NCI-H1417 treated with DMSO at 0.1 percent for 48 hours (cell line): Measurements from ENCODE around the gene PTAFR.
"Not testable (repeated sequence)": the region's sequence is repeated elsewhere in the genome, so short reads cannot be mapped to it uniquely, and the experiment has no call there.

Experiments
- DNase-seq: peaks from one replicate; lab custom pipeline; 2025; lab: John Stamatoyannopoulos, UW

PTAFR gene

GRCh38 chr1:28144203-28145135, 32.0 kb downstream of the PTAFR start:
- no peak for DNase-seq

GRCh38 chr1:28143496-28144202, 32.8 kb downstream of the PTAFR start:
- DNase-seq = no peak

DNA sequence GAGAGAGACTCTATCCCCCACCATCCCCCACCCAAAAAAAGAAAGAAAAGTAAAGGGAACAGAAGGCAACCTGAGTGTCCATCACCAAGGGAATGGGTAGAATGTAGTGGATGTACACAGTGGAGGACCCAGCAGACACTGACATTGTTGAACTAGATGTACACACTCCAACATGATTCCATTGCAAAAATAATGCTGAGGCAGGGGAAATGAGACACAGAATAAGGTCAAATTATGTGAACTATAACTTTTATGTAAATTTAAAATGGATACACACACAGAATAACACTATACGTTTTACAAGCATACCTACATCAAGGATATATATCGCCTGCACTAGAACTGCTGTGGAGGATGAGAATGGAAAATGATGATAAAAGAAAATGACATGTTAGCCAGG, 34.8 kb downstream of the PTAFR start:
- no peak for DNase-seq

GRCh38 chr1:28139866-28140265, 36.6 kb downstream of the PTAFR start:
- DNase-seq = not testable (repeated sequence)

DNA sequence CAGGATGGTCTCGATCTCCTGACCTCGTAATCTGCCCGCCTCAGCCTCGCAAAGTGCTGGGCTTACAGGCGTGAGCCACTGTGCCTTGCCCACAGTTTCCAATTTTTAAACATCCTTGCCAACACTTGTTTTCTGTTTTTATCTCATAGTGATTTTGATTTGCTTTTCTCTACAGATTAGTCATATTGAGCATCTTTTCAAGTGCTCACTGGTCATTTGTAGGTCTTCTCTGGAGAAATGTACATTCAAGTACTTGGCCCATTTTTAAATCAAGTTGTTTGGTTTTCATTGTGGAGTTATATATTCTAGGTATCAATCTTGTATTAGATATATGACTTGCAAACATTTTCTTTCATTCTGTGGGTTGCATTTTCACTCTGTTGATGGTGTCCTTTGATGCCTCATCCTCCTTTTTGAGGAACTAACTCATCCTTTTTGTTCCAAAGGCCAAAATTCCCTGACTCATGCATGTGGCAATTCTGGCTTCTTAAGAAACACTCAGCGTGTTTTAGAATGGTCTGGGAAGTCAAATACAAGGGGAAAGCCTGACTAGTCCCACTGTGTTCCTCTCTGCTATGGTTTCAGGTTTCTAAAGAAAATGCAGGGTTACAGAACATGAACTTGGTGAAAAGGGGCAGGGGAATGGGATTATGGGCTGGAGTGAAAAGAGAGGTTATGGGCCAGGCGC, 37.3 kb downstream of the PTAFR start:
- no peak for DNase-seq

DNA sequence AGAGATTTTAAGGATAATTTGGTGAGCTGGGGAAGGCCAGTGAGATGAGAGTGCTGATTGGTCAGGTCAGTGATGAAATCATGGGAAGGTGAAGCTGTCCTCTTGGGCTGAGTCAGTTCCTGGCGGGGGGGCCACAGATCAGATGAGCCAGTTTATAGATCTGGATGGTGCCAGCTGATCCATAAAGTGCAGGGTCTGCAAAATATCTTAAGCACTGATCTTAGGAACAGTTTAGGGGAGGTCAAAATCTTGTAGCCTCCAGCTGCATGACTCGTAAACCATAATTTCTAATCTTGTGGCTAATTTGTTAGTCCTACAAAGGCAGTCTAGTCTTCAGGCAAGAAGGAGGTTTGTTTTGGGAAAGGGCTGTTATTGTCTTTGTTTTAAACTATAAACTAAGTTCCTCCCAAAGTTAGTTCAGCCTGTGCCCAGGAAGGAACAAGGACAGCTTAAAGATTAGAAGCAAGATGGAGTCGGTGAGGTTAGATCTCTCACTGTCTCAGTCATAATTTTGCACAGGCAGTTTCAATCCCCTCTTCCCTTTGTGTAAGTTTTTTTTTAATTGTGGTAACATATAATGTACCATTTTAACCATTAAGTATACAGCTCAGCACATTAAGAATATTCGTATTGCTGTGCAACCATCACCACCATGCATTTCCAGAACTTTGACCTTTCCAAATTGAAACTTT, 39.4 kb downstream of the PTAFR start:
- DNase-seq = no peak

DNA sequence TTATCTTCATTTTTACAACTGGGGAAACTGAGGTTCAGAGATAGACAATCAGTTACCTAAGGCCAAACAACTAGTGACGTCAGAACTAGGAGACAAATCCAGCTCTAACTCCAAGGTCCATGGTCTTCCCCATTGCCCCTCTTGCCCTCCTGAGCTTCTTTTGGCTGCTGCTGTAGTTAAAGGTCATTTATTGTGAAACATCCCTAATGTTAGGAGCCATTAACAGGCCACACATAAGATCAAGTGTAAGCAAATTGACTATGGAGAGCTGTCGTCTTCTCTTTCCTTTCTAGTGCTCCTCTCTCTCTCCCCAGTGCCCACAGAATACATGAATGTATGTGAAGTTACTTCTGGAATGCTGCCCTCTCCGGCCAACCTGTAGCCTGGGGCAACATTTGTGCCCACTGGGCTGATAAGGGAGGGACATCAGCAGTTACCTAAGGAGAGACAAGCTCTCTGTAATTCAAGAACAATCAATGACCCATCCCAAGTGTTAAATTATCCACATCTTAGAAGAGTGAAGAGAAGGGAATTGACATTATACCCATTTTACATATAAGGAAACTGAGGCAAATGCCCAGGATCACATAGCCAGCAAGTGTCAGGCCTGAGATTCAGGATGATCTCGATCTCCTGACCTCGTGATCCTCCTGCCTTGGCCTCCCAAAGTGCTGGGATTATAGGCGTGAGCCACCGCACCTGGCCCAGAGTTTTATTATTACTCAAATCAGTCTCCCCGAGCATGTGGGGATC, 40.1 kb downstream of the PTAFR start:
- DNase-seq = no peak

DNA sequence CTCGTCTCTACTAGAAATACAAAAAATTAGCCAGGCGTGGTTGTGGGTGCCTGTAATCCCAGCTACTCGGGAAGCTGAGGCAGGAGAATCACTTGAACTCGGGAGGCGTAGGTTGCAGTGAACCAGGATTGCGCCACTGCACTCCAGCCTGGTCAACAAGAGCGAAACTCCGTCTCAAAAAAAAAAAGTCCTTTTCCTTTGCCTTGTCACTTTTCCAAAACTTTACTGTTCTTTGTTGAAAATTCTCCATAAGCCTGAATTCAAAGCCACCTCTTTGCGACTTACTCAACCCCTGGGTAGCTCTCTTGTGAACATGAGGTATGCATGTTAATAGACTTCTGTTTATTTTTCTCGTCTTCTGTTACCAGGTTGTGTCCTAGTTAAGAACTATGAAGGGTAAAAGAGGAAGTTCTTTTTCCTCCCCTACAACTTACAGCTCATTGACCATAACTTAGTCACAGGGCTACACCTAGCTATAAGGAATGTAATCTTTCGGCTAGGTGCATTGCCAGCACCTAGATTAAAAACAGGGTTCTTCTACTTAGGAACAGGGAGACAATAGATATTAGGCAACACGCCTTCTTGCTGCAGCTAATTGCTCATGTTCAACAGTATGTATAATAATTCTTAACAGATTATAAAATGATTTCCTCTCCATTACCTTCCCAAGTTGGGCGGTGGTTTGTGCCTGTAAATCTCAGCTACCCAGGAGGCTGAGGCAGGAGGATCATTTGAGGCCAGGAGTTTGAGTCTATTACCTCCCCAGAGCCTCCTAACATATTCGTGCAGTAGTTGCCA, 40.9 kb downstream of the PTAFR start:
- no peak for DNase-seq

GRCh38 chr1:28134651-28135207, 41.8 kb downstream of the PTAFR start:
- DNase-seq = no peak

GRCh38 chr1:28132171-28133167, 44.0 kb downstream of the PTAFR start:
- no peak for DNase-seq

DNA sequence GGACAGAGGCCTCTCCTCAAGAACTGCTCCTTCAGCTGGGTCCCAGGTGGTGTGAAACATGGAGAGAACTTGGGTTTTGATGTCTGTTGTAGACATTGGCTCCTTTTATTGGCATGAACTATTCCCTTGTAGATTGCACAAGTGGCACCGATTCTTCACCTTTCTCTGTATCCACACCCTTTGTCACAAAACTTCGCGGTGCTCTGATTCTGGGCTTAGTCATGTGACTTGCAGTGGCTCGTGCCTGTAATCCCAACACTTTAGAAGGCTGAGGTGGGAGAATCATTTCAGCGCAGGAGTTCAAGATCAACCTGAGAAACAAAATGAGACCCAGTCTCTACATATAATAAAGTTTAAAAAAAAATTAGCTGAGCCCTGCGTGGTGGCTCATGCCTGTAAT, 45.6 kb downstream of the PTAFR start:
- DNase-seq = no peak

DNA sequence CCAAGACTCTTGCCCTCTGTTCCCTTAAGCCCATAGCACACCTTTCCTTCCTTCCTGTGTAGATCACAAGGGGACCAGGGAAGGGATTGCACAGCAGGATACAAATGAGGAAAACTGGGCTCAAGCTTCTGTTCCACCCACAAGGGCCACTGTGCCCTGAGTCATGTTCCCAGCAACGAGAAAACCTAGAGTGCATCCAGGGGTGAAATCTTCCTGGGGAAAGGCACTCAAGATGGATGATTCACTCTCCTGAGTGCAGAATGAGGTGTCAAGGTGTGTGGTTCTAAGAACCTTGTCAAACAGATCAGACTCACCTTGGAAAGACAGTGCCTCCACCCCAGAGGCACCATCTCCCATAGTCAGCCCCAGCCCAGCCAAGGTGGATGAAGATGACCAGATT, 47.3 kb downstream of the PTAFR start:
- no peak for DNase-seq

GRCh38 chr1:28127617-28128257, 48.8 kb downstream of the PTAFR start:
- no peak for DNase-seq

- no peak for DNase-seq
Observed at GRCh38 chr1:28126783-28127490, 49.6 kb downstream of the PTAFR start.

- DNase-seq = no peak
Observed at GRCh38 chr1:28126212-28126611, 50.3 kb downstream of the PTAFR start.

DNA sequence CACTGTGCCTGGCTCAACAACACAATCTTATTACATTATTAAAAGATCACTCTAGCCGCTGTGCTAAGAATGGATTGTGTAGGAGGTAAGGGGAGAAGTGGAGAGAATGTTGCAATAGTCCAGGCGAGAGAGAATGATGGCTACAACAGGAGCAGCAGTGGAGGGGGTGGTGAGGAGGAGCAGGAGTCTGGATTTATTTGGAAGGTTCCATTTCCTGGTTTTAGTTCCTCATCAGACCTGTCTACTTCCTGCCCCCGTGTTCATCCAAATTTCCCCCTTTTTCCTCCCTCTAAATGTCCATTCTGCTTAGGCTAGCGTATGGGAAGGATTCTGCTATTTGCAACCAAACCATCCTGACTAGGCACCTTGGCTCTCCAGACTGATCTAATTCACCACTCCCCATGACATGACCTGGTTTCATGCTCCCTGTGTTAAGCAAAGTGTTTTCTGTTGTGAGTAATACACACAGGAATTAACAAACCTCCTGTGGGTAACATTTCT, 53.0 kb downstream of the PTAFR start:
- DNase-seq = no peak

- DNase-seq = no peak
Observed at GRCh38 chr1:28122183-28122582, 54.3 kb downstream of the PTAFR start.

GRCh38 chr1:28119556-28119955, 56.9 kb downstream of the PTAFR start:
- no peak for DNase-seq
